GM19023 (cell line): ENCODE data around the gene CDH6.

Experiments used
- ATAC-seq: cut with Tn5 transposase; IDR thresholded peaks from one replicate; pipeline ENCODE4 v1.9.1; 2021; ENCODE audit warnings: mild to moderate bottlenecking, moderate library complexity; ENCODE audit not compliant: unreplicated experiment

The CDH6 gene

DNA sequence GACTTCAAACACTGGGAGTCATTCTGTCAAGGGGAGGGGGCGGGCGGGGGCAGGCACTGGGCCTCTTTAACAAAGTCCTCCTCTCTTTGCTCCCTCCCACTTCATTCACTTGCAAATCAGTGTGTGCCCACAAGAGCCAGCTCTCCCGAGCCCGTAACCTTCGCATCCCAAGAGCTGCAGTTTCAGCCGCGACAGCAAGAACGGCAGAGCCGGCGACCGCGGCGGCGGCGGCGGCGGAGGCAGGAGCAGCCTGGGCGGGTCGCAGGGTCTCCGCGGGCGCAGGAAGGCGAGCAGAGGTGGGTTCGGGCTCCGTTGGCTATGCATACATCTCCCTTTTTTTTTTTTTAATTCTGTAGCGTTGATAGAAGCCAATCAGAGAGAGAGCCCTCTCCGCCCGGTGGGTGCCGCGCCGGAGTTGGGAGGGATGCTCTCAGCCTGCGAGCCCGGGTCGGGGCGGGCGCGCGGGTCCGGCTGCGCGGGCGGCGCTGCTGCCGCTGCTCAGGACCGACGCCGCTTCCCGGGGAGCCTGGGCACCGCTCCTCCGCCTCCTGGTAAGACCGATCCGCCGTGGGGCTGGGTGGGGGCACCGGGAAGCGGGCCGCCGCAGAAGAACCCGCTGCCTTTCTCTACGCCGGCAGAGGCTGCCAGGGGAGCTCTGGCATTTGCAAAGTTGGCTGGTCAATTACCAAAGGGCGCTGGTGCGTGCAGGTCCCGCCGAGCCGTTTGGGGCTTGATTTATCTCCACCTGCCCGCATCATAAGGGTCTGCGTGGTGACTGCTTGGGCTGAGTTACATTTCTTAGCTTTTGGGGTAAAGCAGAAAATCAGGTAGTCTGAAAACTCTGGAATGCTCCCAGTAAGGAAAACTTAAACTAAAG lies at the start of gene CDH6:
CDH6 (plus strand) TSS at position 96 of the 877 bp plus-strand sequence. CDS start 73,788 bp downstream, outside the sequence.
- ATAC-seq = no peak

DNA sequence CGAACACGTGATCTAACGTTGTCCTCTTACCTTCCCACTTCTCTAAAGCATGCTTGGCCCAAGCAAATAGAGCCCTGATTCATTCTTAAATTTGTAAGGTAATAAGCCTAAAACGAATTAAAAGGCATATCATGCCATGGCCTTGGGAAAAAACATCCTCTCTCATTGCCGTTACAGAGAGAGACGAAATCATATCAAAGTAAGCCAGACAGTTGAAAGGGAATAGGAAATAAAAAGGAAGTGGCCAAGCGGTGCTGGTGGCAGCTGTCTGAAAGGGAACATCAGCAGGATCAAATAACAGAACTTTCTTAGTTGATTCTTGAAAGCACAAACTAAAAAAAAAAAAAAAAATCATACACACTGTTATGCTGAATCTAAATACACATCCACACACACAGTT lies 49.1 kb upstream of the CDH6 start:
- ATAC-seq = no peak

DNA sequence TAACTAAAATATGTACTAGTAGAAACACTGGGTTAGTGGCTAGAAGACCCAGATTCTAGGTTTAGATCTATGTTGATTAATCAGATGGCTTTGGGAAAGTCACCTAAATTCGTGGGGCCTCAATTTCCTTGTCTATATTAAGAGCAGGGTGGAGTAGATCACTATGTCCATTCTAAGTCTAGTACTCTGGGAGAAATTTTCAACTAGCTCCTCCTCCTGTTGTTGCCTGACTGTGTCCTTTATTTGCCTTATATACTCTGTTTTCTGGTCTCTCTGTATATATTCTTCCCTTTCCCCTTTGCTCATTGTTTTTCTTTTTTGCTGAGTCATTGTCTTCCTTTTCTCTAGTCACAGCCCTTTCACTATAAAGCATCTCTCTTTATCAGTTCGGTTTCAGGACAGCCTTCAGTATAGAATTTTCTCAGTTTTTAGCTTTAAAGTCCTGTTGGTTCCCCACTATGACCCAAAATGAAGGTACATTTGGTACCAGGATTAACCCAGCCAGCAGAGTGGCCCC lies 44.5 kb upstream of the CDH6 start:
- no peak for ATAC-seq

DNA sequence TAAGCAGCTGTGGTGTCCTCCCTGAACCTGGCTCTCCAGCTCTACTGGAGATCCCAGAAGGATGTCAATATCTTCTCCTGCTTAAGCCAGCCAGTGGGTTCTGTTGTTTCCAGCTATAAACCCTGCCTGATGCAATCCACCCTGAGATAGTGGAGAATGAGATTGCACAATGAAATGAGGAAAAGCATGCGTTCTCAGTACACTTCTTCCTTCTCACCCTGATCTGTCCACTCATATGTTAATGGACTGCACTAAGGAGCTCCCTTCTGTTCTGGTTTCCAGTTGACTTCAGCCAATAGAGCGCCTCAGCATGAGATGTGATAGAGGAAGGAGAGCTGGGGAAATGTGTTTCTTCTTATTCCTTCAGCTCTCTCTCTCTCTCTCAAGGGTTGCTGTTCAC lies 40.0 kb upstream of the CDH6 start:
- no peak for ATAC-seq

DNA sequence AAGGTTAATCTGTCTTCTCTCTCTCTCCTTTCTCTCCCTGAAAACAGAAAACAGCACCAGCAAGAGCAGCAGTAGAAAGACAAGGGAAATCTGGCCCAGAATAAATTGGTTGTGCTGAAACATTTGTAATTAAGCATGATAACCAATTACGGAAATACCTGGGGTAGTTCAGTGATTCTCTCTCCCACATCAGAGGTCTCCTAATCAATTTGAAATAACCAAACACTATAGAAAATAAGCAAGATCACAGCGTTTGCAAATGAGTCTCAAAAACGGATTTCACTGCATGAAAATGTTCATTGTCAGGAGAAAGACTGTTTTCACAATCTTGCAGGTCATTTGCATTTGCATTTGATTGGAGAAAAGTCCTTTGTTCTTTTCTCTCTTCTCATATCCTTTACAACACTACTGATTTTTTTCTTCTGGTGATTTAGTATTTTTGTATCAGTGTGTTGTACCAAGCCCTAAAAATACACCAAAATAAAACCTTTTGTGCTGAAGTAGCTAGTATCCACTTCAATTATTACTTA lies 36.8 kb upstream of the CDH6 start:
- ATAC-seq = no peak

GRCh38 chr5:31157720-31158119 lies 35.8 kb upstream of the CDH6 start:
- ATAC-seq = no peak

DNA sequence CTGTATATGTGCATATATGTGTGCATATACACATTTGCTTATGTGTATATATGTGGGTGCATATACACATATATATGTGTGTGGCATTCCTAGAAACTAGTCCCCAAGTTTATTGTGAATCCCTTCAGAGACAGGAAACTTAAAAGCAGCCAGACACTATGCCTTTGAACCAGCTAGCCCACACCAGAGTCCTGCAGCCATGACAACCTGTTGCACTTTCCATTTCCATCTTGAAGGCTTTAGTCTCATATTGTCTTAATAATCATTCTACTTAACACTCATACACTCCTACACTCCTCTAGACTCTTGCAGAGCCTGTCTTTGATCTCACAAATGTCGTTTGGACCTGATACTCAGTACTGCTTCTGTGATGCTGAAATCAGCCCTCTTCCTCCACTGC lies 34.8 kb upstream of the CDH6 start:
- no peak for ATAC-seq

GRCh38 chr5:31161781-31162181 lies 31.7 kb upstream of the CDH6 start:
- no peak for ATAC-seq

- ATAC-seq = no peak
These were observed 27.8 kb upstream of the CDH6 start for GRCh38 chr5:31165729-31166128.

- ATAC-seq = no peak
These were observed 24.1 kb upstream of the CDH6 start for GRCh38 chr5:31169379-31169778.

DNA sequence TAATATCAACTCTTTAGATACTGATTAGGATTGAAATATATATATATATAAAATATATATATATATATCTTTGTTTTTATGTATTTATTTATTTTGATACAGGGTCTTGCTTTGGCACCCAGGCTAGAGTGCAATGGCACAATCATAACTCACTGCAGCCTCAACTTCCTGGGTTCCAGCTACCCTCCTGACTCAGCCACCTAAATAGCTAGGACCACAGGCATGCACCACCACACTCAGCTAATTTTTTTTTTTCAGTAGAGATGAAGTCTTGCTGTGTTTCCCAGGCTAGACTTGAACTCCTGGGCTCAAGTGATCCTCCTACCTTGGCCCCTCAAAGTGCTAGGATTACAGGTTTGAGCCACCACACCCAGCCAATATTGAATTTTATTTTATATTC lies 20.6 kb upstream of the CDH6 start:
- no peak for ATAC-seq

DNA sequence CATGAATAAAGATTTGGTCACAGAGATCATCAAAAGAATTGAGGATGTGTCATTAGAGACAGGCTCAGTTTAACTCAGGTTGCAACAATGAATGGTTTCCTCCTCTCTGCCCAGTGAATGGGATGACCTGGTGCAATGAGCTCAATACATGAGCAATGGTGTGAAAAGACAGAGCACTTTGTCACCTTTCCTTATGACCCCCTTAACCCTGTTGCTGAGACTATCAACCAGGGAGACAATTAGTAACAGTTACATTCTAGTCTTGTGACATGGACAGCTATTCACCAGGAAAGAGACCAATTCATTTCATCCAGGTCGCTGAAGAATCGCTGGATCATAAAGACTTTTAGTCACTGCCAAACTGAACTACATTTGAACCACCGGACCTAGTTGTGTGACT lies 19.9 kb upstream of the CDH6 start:
- no peak for ATAC-seq

GRCh38 chr5:31181376-31181987 lies 12.0 kb upstream of the CDH6 start:
- ATAC-seq = no peak

GRCh38 chr5:31182136-31182535 lies 11.3 kb upstream of the CDH6 start:
- ATAC-seq = no peak

- no peak for ATAC-seq
These were observed 7.5 kb upstream of the CDH6 start for GRCh38 chr5:31185951-31186350.

GRCh38 chr5:31186672-31187267 lies 6.7 kb upstream of the CDH6 start:
- ATAC-seq = no peak

DNA sequence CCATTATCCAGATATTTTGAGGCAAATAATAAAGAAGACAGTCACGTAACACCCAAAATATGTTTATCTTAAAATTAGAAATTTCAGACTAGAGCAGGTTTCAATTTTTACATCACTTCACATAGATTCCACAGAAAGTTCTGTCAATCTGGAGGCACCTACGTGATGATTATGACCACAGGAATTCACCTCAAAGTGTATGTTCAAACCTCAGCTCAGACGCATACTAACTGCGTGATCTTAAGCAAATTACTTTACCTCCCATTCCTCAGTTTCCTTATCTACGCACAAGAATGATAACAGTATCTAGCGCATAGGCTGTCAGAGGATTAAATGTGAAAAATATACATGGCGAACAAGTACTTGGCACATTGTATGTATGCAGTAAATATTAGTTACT lies 5.9 kb upstream of the CDH6 start:
- ATAC-seq = no peak

DNA sequence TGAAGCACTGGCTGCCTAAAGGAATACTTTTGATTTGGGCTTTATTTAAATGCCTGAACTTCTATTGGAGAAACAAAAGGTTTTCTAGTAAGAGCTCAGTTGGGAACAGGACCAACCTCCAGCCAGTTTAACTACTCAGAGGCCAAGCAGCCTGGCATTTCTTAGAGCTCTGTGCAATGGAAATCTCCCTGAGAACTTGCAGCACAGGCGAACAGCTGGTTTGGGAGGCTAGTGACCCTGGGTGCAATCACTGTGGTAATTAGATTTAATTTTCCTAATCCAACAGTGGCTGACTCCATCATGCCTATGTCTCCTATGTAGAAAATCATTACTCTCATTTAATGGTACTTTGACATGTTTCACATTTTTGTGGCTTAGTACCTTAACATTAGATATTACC lies 1.0 kb upstream of the CDH6 start:
- ATAC-seq = no peak

GRCh38 chr5:31193116-31193515 lies 370 bp upstream of the CDH6 start:
- no peak for ATAC-seq

DNA sequence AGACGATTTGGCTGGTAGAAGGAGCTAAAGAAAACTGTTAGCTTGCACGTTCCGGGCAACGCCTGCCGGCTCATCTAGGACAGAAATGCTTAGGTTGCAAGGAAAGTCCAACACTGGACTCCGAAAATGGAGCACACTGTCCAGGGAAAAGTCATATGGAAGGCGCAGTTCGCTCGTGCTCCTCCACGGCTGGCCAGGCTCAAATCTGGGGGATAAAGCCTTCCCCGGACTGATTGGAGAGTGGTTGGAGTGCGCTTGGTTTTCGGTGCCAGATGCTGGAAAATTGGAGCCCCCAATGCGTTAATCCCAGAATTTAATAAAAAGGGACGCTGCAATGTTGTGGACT lies 955 bp downstream of the CDH6 start:
- no peak for ATAC-seq

DNA sequence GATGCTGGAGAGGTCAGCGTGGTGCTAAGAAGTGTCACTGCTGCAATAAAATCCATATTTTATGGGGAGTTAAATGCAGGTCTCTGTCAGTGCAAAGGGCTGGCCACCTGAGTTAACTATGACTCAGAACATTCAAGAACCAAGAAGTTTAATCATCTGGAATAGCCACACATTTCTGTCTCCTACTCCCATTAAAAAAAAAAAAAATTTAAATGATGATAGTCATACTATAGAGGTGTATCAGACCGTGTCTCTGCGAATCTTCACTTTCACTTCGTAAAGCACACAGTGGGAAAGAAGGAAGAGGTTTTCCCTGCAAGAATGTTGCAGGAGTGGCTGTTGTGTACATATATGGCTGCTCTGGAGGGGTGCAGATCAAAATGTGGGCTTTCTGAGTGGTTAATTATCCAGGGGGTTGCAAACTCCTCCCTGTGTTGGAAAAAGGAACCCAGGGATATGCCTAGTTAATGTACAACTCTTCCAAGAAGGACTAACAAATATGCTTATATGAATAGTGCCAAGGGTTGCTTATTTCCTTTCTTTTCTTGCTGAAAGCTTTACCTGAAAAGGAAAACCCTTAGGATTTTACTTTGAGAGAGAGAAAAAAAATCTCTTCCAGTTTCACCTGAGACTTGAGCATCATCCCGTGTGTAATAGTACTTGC lies 1.5 kb downstream of the CDH6 start:
- ATAC-seq = no peak
